ENCODE measurements around the gene BRD4.

BRD4 gene

GRCh38 chr19:15374796-15375440 is 42.6 kb upstream of the BRD4 start:
- TF ChIP-seq MYNN (tag by site-specific recombination; IDR thresholded peaks at IDR 0.05; ENCODE audit: borderline replicate concordance) (no peak), ZBTB11 (tag by site-specific recombination; conservative IDR thresholded peaks at IDR 0.05; ENCODE audit: low read depth) (no peak), ZNF660 (tag by site-specific recombination; IDR thresholded peaks at IDR 0.05) (no peak), ZNF555 (tag by site-specific recombination; conservative IDR thresholded peaks at IDR 0.05) (no peak), ZNF580 (tag by site-specific recombination; IDR thresholded peaks at IDR 0.05) (no peak)
- ChIA-PET POLR2A (interaction anchor here (0.5 to 0.7 kb wide), 3 partner anchors 24 to 43 kb away, joined by 3 to 7 read pairs (median 6); partner anchors contain the start of gene BRD4), CTCF (interaction anchor here (0.6 kb wide), 2 partner anchors 34 to 180 kb away, joined by 3 to 5 read pairs; no protein-coding TSS in a partner anchor)
- Histone ChIP-seq H3K4me1 (ENCODE audit: control insufficient read depth, insufficient read depth, low read length) (0 out of 2 replicates have a peak, but pooled peaks cover 3% of the 10 kb centered on the region), H3K9me3 (ENCODE audit: control insufficient read depth, insufficient read depth, low read depth, low read length) (no peaks in the 10 kb centered on the region), H3K4me3 (ENCODE audit: low read depth, low read length) (no peak overlapping the region), H3K27ac (ENCODE audit: extremely low read depth, low read depth, low read length) (no peak overlapping the region), H3K36me3 (ENCODE audit: control insufficient read depth in 2 of 2, insufficient read depth in 1 of 2, low read length in 2 of 2) (peaks cover 12 to 51% of the 10 kb centered on the region in 2 experiments)

GRCh38 chr19:15374105-15374651 is 41.8 kb upstream of the BRD4 start:
- Histone ChIP-seq H3K4me3 (ENCODE audit: low read depth, low read length) (no peak overlapping the region), H3K4me1 (ENCODE audit: control insufficient read depth, insufficient read depth, low read length) (0 out of 2 replicates have a peak, but pooled peaks cover 3% of the 10 kb centered on the region), H3K27ac (ENCODE audit: extremely low read depth, low read depth, low read length) (no peak overlapping the region), H3K36me3 (ENCODE audit: control insufficient read depth in 2 of 2, insufficient read depth in 1 of 2, low read length in 2 of 2) (peaks cover 12 to 59% of the 10 kb centered on the region in 2 experiments), H3K9me3 (ENCODE audit: control insufficient read depth, insufficient read depth, low read depth, low read length) (no peaks in the 10 kb centered on the region)
- ChIA-PET POLR2A (interaction anchor here (0.5 kb wide), 1 partner anchor 23 kb away, joined by 6 read pairs; no protein-coding TSS in a partner anchor), CTCF (no interaction called here)
- TF ChIP-seq REPIN1 (tag by site-specific recombination; IDR thresholded peaks at IDR 0.05; ENCODE audit: low read depth) (no peak), ZNF398 (tag by site-specific recombination; IDR thresholded peaks at IDR 0.05) (no peak), KLF8 (tag by site-specific recombination; IDR thresholded peaks at IDR 0.05) (no peak), FEZF1 (tag by site-specific recombination; IDR thresholded peaks at IDR 0.05) (no peak), SP2 (tag by site-specific recombination; IDR thresholded peaks at IDR 0.05) (no peak), ZNF24 (tag by site-specific recombination; IDR thresholded peaks at IDR 0.05) (no peak), BCL11B (tag by site-specific recombination; IDR thresholded peaks at IDR 0.05; ENCODE audit: low read depth) (no peak), PBX3 (CRISPR knock-in tag; IDR thresholded peaks at IDR 0.05) (no peak), KLF17 (tag by site-specific recombination; IDR thresholded peaks at IDR 0.05) (no peak), ZNF785 (tag by site-specific recombination; IDR thresholded peaks at IDR 0.05) (no peak), YY2 (tag by site-specific recombination; IDR thresholded peaks at IDR 0.05) (no peak), ZFHX2 (tag by site-specific recombination; conservative IDR thresholded peaks at IDR 0.05) (no peak), ZNF514 (tag by site-specific recombination; IDR thresholded peaks at IDR 0.05) (no peak), ZNF704 (tag by site-specific recombination; IDR thresholded peaks at IDR 0.05) (no peak), ZNF837 (tag by site-specific recombination; IDR thresholded peaks at IDR 0.05) (no peak), OVOL3 (tag by site-specific recombination; IDR thresholded peaks at IDR 0.05) (no peak), ZBTB11 (tag by site-specific recombination; conservative IDR thresholded peaks at IDR 0.05; ENCODE audit: low read depth) (no peak)

Data from HEK293 (cell line).